Ishikawa (cell line): ENCODE data around the gene TRA2A.

ENCODE experiments used
- CEBPB ChIP-seq: IDR thresholded peaks from 2 replicates; pipeline ENCODE4 v1.6.1; 2012
- CREB1 ChIP-seq: IDR thresholded peaks from 2 replicates; pipeline ENCODE4 v1.6.1; 2012; ENCODE audit warnings: low read depth
- EGR1 ChIP-seq: IDR thresholded peaks from 2 replicates; pipeline ENCODE4 v1.6.1; 2012
- EP300 ChIP-seq: IDR thresholded peaks from 2 replicates; pipeline ENCODE4 v1.6.1; 2012; ENCODE audit warnings: borderline replicate concordance
- FOXM1 ChIP-seq: IDR thresholded peaks from 2 replicates; pipeline ENCODE4 v1.6.1; 2012; ENCODE audit warnings: low read depth, borderline replicate concordance
- NFIC ChIP-seq: IDR thresholded peaks from 2 replicates; pipeline ENCODE4 v1.6.1; 2012
- RAD21 ChIP-seq: IDR thresholded peaks from 2 replicates; pipeline ENCODE4 v1.6.1; 2012; ENCODE audit warnings: low read depth
- TAF1 ChIP-seq: IDR thresholded peaks from 2 replicates; pipeline ENCODE4 v1.6.1; 2012; ENCODE audit warnings: low read depth, mild to moderate bottlenecking
- TCF12 ChIP-seq: IDR thresholded peaks from 2 replicates; pipeline ENCODE4 v1.6.1; 2012; ENCODE audit warnings: low read depth
- TEAD4 ChIP-seq: IDR thresholded peaks from 2 replicates; pipeline ENCODE4 v1.6.1; 2012
- YY1 ChIP-seq: IDR thresholded peaks from 2 replicates; pipeline ENCODE4 v1.6.1; 2012; ENCODE audit warnings: low read depth
- ZBTB7A ChIP-seq: IDR thresholded peaks from 2 replicates; pipeline ENCODE4 v1.6.1; 2012; ENCODE audit warnings: low read depth
- TF ChIP-seq, protein P1 (sequence below): IDR thresholded peaks from 2 replicates; pipeline ENCODE4 v1.6.1; 2012
- TF ChIP-seq, protein P2 (sequence below): IDR thresholded peaks from 2 replicates; pipeline ENCODE4 v1.6.1; 2012; ENCODE audit warnings: low read depth, mild to moderate bottlenecking
- TF ChIP-seq, protein P3 (sequence below): IDR thresholded peaks from 2 replicates; pipeline ENCODE4 v1.6.1; 2012

TRA2A gene

DNA sequence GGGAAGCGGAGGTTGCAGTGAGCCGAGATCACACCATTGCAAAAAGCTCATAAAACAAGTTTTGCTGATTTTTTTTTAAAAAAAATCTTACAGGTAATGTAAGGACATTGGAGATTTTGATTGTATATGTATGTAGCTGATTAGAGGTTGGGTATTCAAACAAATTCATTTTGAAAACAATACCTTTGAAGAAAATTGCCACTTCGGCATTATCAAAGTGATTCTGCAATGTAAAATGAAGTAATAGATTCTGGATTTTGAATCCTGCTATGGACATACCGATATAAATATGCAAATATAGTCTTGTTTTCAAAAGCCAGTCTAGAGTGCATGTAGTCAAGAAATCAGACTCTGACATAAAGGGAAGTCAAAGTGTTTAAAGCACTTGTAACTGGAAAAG, 49.1 kb downstream of the TRA2A start:
- TF ChIP-seq EGR1 (no peak), FOXM1 (no peak), TCF12 (no peak), YY1 (no peak)
- TF ChIP-seq, protein P1, sequence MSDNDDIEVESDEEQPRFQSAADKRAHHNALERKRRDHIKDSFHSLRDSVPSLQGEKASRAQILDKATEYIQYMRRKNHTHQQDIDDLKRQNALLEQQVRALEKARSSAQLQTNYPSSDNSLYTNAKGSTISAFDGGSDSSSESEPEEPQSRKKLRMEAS: no peak
- TF ChIP-seq, protein P2, sequence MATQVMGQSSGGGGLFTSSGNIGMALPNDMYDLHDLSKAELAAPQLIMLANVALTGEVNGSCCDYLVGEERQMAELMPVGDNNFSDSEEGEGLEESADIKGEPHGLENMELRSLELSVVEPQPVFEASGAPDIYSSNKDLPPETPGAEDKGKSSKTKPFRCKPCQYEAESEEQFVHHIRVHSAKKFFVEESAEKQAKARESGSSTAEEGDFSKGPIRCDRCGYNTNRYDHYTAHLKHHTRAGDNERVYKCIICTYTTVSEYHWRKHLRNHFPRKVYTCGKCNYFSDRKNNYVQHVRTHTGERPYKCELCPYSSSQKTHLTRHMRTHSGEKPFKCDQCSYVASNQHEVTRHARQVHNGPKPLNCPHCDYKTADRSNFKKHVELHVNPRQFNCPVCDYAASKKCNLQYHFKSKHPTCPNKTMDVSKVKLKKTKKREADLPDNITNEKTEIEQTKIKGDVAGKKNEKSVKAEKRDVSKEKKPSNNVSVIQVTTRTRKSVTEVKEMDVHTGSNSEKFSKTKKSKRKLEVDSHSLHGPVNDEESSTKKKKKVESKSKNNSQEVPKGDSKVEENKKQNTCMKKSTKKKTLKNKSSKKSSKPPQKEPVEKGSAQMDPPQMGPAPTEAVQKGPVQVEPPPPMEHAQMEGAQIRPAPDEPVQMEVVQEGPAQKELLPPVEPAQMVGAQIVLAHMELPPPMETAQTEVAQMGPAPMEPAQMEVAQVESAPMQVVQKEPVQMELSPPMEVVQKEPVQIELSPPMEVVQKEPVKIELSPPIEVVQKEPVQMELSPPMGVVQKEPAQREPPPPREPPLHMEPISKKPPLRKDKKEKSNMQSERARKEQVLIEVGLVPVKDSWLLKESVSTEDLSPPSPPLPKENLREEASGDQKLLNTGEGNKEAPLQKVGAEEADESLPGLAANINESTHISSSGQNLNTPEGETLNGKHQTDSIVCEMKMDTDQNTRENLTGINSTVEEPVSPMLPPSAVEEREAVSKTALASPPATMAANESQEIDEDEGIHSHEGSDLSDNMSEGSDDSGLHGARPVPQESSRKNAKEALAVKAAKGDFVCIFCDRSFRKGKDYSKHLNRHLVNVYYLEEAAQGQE: no peak

DNA sequence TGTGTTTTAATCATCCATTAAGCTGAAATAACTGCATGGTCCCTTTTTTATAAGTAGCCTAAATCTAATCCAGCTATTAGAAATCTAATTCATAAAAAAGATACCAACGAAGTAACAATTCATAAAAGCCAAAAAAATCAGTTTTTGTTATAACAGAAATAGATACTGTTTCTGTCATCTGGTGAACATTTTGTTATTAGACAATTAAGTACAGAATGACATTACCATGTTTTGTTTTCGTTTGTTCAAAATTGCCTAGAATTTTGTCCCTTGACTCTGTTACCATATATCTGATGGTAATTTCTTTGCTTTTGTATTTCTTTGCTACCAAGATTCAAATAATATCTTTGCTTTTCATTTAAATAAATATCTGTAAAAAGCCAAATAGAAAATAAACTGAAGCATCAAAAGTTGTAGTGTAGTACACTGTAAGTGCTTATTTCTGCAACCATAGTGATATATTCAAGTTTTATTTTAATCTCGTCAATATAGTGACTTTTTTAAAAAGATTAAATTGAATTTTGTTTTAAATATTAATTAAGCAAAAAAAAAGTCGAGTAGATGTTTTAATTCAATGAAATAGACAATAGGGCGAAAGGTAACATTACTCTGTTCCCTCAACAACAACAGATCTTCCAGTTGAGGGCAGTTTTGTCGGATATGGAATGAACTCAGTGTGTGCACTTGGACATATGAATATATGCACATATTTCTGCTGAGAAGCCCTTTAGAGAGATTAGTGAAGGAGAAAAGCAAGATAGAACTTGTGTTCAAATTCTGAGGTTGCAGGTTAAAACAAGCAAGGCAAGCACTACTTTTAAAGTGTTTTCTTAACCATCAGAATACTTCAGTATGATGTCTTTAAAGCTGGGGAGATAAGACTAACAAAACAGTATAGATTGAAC, 53.6 kb downstream of the TRA2A start:
- TF ChIP-seq EP300 (no peak), TEAD4 (no peak), YY1 (no peak), FOXM1 (no peak), CEBPB (no peak), TCF12 (no peak), EGR1 (no peak), ZBTB7A (no peak), CREB1 (no peak), RAD21 (no peak), NFIC (no peak), TAF1 (no peak)
- TF ChIP-seq, protein P3, sequence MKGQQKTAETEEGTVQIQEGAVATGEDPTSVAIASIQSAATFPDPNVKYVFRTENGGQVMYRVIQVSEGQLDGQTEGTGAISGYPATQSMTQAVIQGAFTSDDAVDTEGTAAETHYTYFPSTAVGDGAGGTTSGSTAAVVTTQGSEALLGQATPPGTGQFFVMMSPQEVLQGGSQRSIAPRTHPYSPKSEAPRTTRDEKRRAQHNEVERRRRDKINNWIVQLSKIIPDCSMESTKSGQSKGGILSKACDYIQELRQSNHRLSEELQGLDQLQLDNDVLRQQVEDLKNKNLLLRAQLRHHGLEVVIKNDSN: no peak
- TF ChIP-seq, protein P1: no peak
- TF ChIP-seq, protein P2: no peak

DNA sequence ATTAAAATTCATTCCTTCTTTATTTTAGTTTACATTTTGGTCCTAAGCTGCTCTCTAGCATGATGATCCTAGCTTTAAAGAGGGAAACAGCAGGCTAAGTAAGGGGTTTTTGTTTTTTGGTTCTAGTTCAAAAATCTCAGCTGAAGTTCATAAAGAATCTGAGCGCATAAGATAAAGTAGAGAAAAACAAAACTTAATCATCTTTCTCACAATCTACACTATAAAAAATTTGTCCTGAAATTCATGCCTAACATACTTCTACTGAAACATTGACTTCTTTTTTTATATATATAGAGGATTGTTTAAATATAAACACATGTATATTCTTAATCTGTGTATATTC, 54.7 kb downstream of the TRA2A start:
- TF ChIP-seq TEAD4 (no peak), TAF1 (no peak), CREB1 (no peak), FOXM1 (no peak), RAD21 (no peak), EP300 (no peak)
- TF ChIP-seq, protein P3: no peak
- TF ChIP-seq, protein P1: no peak

DNA sequence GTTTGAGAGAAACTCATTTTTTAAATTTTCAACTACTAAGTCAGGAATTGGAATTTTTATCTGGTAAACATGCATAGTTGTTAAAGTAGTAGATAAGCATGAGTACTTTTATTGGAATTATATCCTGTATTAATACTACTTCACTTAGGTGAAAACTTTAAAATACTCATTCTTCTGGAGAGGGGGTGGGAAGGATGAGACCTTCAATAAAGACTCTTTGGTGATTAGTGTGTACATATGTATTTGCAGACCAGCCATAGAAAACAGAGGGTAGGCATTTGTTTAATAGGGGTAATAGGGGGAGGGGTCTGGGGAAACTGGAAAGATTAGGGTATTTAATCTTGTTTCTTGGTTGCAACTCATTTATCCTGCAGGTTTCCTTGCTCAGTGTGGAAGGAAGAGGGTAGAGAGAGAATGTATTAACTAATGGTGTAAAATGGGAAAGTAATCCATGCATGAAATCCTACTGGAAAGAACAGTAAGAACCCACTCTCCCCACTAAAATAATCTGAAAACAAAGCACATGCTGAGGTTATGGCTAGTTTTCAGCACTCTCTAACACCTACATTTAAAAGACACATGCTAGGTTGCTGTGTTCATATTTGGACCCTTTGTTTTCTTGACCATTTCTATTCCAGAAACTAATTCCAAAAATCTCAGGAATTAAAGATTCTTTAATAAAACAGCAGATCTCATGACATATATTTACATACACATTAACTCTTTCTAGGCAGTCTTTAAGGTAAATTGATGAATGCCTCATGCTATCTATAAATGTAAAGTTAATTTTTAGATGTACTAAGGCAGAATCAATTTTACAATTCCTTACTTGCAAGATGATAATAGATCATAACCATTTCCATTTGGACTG, 55.3 kb downstream of the TRA2A start:
- TF ChIP-seq EGR1: no peak
- TF ChIP-seq YY1: no peak
- TF ChIP-seq ZBTB7A: no peak
- TF ChIP-seq CREB1: no peak
- no peak for TF ChIP-seq NFIC
- no peak for TF ChIP-seq RAD21
- TF ChIP-seq EP300: no peak
- TF ChIP-seq, protein P2: no peak
- TF ChIP-seq FOXM1: no peak
- no peak for TF ChIP-seq TAF1
- no peak for TF ChIP-seq TEAD4
- TF ChIP-seq CEBPB: no peak
- TF ChIP-seq, protein P1: no peak
- TF ChIP-seq, protein P3: no peak
- TF ChIP-seq TCF12: no peak
